Endothelial cell of umbilical vein (primary cell): ENCODE results near the gene PAQR8. TPM values are rescaled to one million over a fixed set of nuclear protein-coding genes. Genes with fewer than 3 reads are reported as not detected.

ENCODE experiments used
- BruUV-seq: library from RNA; stranded (reverse); fragments of 400-500 nt; replicated peaks from 2 replicates; lab custom pipeline; 2021; lab: Mats Ljungman, UMichigan
- CTCF ChIA-PET: fragments of 300-600, 350-600 bp; sonication (Branson Sonifier 250); formaldehyde crosslinking; loops from one replicate; lab custom pipeline; 2021; ENCODE audit warnings: antibody characterized with exemption, inconsistent platforms; lab: Charles Lee
- POLR2A ChIA-PET: fragments of 300-600, 350-600 bp; sonication (Branson Sonifier 250); formaldehyde crosslinking; loops from one replicate; lab custom pipeline; 2021; ENCODE audit warnings: antibody characterized with exemption, inconsistent platforms; lab: Charles Lee
- DNase-seq: peaks from one replicate; pipeline ENCODE4 v3.0.0-alpha.2; 2011; ENCODE audit warnings: low read depth, low spot score
- FAIRE-seq: peaks from 2 replicates; lab custom pipeline; 2011; peaks lifted over from hg19 to GRCh38; lab: Jason Lieb, UNC
- H2AFZ ChIP-seq: 2 replicates; pipeline ENCODE4 v1.6.0; 2012; ENCODE audit warnings: low read depth, low read length, control low read depth, inconsistent platforms
- H3K27ac ChIP-seq: 2 replicates; pipeline ENCODE4 v1.5.1; 2011; ENCODE audit warnings: low read depth, mild to moderate bottlenecking, control low read depth, low read length, moderate library complexity; ENCODE audit not compliant: insufficient read depth
- H3K27me3 ChIP-seq, 2 experiments: 2 replicates each; pipeline versions ENCODE4 v1.6.0 to v1.6.1; 2011; ENCODE audit warnings: low read length in 2 of 2, mixed read lengths in 1 of 2; ENCODE audit not compliant: control insufficient read depth in 2 of 2, insufficient read depth in 2 of 2
- H3K36me3 ChIP-seq, 2 experiments: 2 replicates in 1 of 2; 3 replicates in 1 of 2; pipeline ENCODE4 v1.5.1; 2011; ENCODE audit warnings: low read length in 2 of 2, mild to moderate bottlenecking in 1 of 2, moderate library complexity in 1 of 2; ENCODE audit not compliant: control insufficient read depth in 2 of 2, insufficient read depth in 2 of 2; ENCODE audit errors: extremely low read depth in 1 of 2
- H3K4me1 ChIP-seq: 3 replicates; pipeline ENCODE4 v1.5.1; 2011; ENCODE audit warnings: mild to moderate bottlenecking, low read length; ENCODE audit not compliant: control insufficient read depth, insufficient read depth; ENCODE audit errors: extremely low read depth
- H3K4me2 ChIP-seq: 2 replicates; pipeline ENCODE4 v1.6.1; 2011; ENCODE audit warnings: low read length, control low read depth, mixed read lengths; ENCODE audit not compliant: insufficient read depth
- H3K4me3 ChIP-seq, 3 experiments: fragments of 200-600 bp in 1 of 3; sonication (generic), shearing (Covaris generic) in 1 of 3; replicated peaks in 1 of 3; 2 replicates each; pipeline ENCODE4 v1.5.1; 2011 to 2016; ENCODE audit warnings: control low read depth in 3 of 3, low read length in 3 of 3, mild to moderate bottlenecking in 2 of 3, inconsistent platforms in 1 of 3, low read depth in 1 of 3, moderate library complexity in 1 of 3; ENCODE audit not compliant: insufficient read depth in 1 of 3
- H3K79me2 ChIP-seq: 2 replicates; pipeline ENCODE4 v1.6.0; 2012; ENCODE audit warnings: low read length, inconsistent platforms; ENCODE audit not compliant: control insufficient read depth, insufficient read depth
- H3K9ac ChIP-seq: replicated peaks from 2 replicates; pipeline ENCODE3; 2011; ENCODE audit warnings: low read length, control low read depth; ENCODE audit not compliant: insufficient read depth; ENCODE audit errors: extremely low read depth
- H3K9me1 ChIP-seq: replicated peaks from 3 replicates; pipeline ENCODE4 v1.6.0; 2011; ENCODE audit warnings: mild to moderate bottlenecking, low read length; ENCODE audit not compliant: control insufficient read depth, insufficient read depth; ENCODE audit errors: extremely low read depth
- H3K9me3 ChIP-seq: replicated peaks from 2 replicates; pipeline ENCODE4 v1.5.1; 2012; ENCODE audit warnings: low read length, inconsistent platforms; ENCODE audit not compliant: control insufficient read depth, insufficient read depth
- H4K20me1 ChIP-seq: replicated peaks from 2 replicates; pipeline ENCODE3; 2011; ENCODE audit warnings: mild to moderate bottlenecking, low read length; ENCODE audit not compliant: control insufficient read depth, insufficient read depth; ENCODE audit errors: extremely low read depth
- CTCF ChIP-seq, 2 donors: IDR thresholded peaks; 1 replicate in 1 of 2; 2 replicates in 1 of 2; pipeline ENCODE4 v1.5.1; 2011; ENCODE audit warnings: low read length in 2 of 2, mild to moderate bottlenecking in 2 of 2, moderate library complexity in 2 of 2, control low read depth in 1 of 2, inconsistent platforms in 1 of 2, low read depth in 1 of 2; ENCODE audit not compliant: insufficient read depth in 1 of 2; ENCODE audit errors: extremely low read depth in 1 of 2
- EZH2 ChIP-seq: IDR thresholded peaks from 2 replicates; pipeline ENCODE4 v1.6.1; 2012; ENCODE audit warnings: borderline replicate concordance, low read depth, mild to moderate bottlenecking, moderate library complexity, low read length, inconsistent platforms; ENCODE audit not compliant: severe bottlenecking
- FOS ChIP-seq: IDR thresholded peaks from 2 replicates; pipeline ENCODE4 v1.6.1; 2011; ENCODE audit warnings: mild to moderate bottlenecking, low read length, moderate library complexity, borderline replicate concordance; ENCODE audit not compliant: insufficient read depth
- GATA2 ChIP-seq: IDR thresholded peaks from 2 replicates; pipeline ENCODE4 v1.7.0; 2011; ENCODE audit warnings: low read depth, mild to moderate bottlenecking, moderate library complexity, mixed read lengths, low read length; ENCODE audit not compliant: insufficient read length, insufficient read depth
- JUN ChIP-seq: IDR thresholded peaks from 2 replicates; pipeline ENCODE4 v1.6.1; 2011; ENCODE audit warnings: borderline replicate concordance, low read depth; ENCODE audit not compliant: insufficient read length, insufficient read depth
- MAX ChIP-seq: IDR thresholded peaks from 2 replicates; pipeline ENCODE4 v1.6.1; 2011; ENCODE audit not compliant: insufficient read depth, insufficient read length
- MYC ChIP-seq: IDR thresholded peaks from one replicate; pipeline ENCODE4 v1.6.1; 2011; ENCODE audit warnings: mild to moderate bottlenecking, low read depth, low read length
- POLR2A ChIP-seq: IDR thresholded peaks from 2 replicates; pipeline ENCODE4 v1.6.1; 2012; ENCODE audit warnings: low read depth, mild to moderate bottlenecking, control low read depth, low read length
- POLR2AphosphoS5 ChIP-seq: IDR thresholded peaks from 2 replicates; pipeline ENCODE4 v1.6.1; 2012; ENCODE audit warnings: low read depth, mild to moderate bottlenecking, control low read depth, low read length, moderate library complexity; ENCODE audit not compliant: insufficient read depth
- dilution Hi-C: fragments of 300-500 bp; cut with MboI; formaldehyde crosslinking; loops from one replicate; pipeline ENCODE4 v1.15.0; 2019; ENCODE audit warnings: low sequenced_read_pairs; ENCODE audit not compliant: extremely low pct_ligation_motif_present
- intact Hi-C: fragments of 100-400 bp; cut with micrococcal nuclease; formaldehyde crosslinking; loops from one replicate; pipeline ENCODE4 v1.10.0; 2022
- polyA plus RNA-seq, 4 experiments: library from polyadenylated mRNA; depleted of rRNA in 3 of 4; stranded (reverse) in 3 of 4; unstranded in 1 of 4; fragments of >200 nt; gene quantifications; 2 replicates each; pipeline versions ENCODE4 v1.2.1 to v1.2.3, GENCODE V29; 2011 to 2012; ENCODE audit warnings: missing spikeins in 1 of 4
- total RNA-seq: library from RNA; stranded (reverse); gene quantifications from 2 replicates; pipeline ENCODE4 v1.2.3, GENCODE V29; 2021

PAQR8 gene
- total and polyA plus RNA-seq, 2 donors (not counting 3 experiments of a cell fraction or from before 2014, with no cell fraction given), result 4.3 to 6.0 TPM

GRCh38 chr6:52403086-52403485 is 41.1 kb downstream of the PAQR8 start:
- FAIRE-seq, result no peak
- ChIA-PET POLR2A (no interaction called here), CTCF (interaction anchor here (0.9 to 4.0 kb wide), 2 partner anchors 117 to 260 kb away, joined by 3 to 104 read pairs; partner anchors contain the start of gene MCM3)

More at GRCh38 chr6:52403086-52403485, 41.1 kb downstream of the PAQR8 start:
- no peak overlapping the region for H3K27ac ChIP-seq
- no peak overlapping the region for H3K4me3 ChIP-seq
- H3K9me3 ChIP-seq, result no peaks in the 10 kb centered on the region
- H3K27me3 ChIP-seq, result no peaks in the 10 kb centered on the region
- dilution Hi-C loops, result loop anchor here (25.0 kb wide), 1 partner anchor 134 kb away; no protein-coding TSS in a partner anchor
- no TSS peak for BruUV-seq
- H3K36me3 ChIP-seq, result peaks cover 0 to 4% of the 10 kb centered on the region in 2 experiments
- H3K9ac ChIP-seq, result no peak overlapping the region
- no peak overlapping the region for H2AFZ ChIP-seq
- intact Hi-C loops, result no loop called here
- H3K9me1 ChIP-seq, result no peaks in the 10 kb centered on the region
- no peaks in the 10 kb centered on the region for H3K4me1 ChIP-seq
- H3K79me2 ChIP-seq, result no peaks in the 10 kb centered on the region
- H4K20me1 ChIP-seq, result no peaks in the 10 kb centered on the region
- TF ChIP-seq GATA2, result no peak
- no peak for TF ChIP-seq EZH2
- TF ChIP-seq POLR2AphosphoS5, result no peak
- no peak for TF ChIP-seq MYC
- TF ChIP-seq FOS, result no peak
- TF ChIP-seq MAX, result no peak
- no peak for TF ChIP-seq JUN
- TF ChIP-seq POLR2A, result no peak
- no peak for TF ChIP-seq CTCF (IDR thresholded peaks at IDR 0.05; ENCODE audit: extremely low read depth in 1 of 2, insufficient read depth in 1 of 2, low read depth in 1 of 2, low read length in 2 of 2)
- no peak overlapping the region for H3K4me2 ChIP-seq
- no peak for DNase-seq
